ENCODE data around the gene VAT1L.

- no peak for TF ChIP-seq POLR2A (IDR thresholded peaks at IDR 0.05)
- TF ChIP-seq CTCF (IDR thresholded peaks at IDR 0.05) = no peak
Observed at GRCh38 chr16:77860953-77861352, 72.6 kb downstream of the VAT1L start.
